SH-SY5Y (cell line): ENCODE results near the gene FBXL15.

Source experiments
- GATA2 ChIP-seq: IDR thresholded peaks from 2 replicates; pipeline ENCODE4 v1.6.1; 2011; ENCODE audit warnings: mild to moderate bottlenecking, low read depth, low read length
- GATA3 ChIP-seq: IDR thresholded peaks from 2 replicates; pipeline ENCODE4 v1.6.1; 2011; ENCODE audit warnings: low read depth, mild to moderate bottlenecking, low read length, moderate library complexity

GRCh38 chr10:102432162-102432950 is 11.7 kb downstream of the FBXL15 start, which contains the start of gene CUEDC2:
- TF ChIP-seq GATA2 (no peak), GATA3 (no peak)
